WERI-Rb-1 (cell line): Measurements from ENCODE around the gene SNX12.
A peak's percentile ranks its signal among the peaks of the same experiment; 100 is the strongest.

ENCODE experiments used
- DNase-seq: peaks from one replicate; pipeline ENCODE4 v3.0.0-alpha.2; 2020
- H3K27ac ChIP-seq: fragments of 250-450 bp; sonication (Bioruptor Pico); 2 replicates; pipeline ENCODE4 v1.5.1; 2020; ENCODE audit warnings: mild to moderate bottlenecking, moderate library complexity
- H3K27me3 ChIP-seq: fragments of 250-450 bp; sonication (Bioruptor Pico); 2 replicates; pipeline ENCODE4 v1.5.1; 2021; ENCODE audit warnings: mild to moderate bottlenecking, low read depth, moderate library complexity; ENCODE audit not compliant: insufficient read depth, severe bottlenecking
- H3K36me3 ChIP-seq: fragments of 250-450 bp; sonication (Bioruptor Pico); 2 replicates; pipeline ENCODE4 v1.5.1; 2020; ENCODE audit warnings: mild to moderate bottlenecking, moderate library complexity
- H3K4me3 ChIP-seq: 2 replicates; pipeline ENCODE4 v1.5.1; 2011; ENCODE audit warnings: low read depth, mild to moderate bottlenecking, control low read depth, low read length
- H3K9me3 ChIP-seq: fragments of 250-450 bp; sonication (Bioruptor Pico); 2 replicates; pipeline ENCODE4 v1.5.1; 2021; ENCODE audit warnings: mild to moderate bottlenecking, moderate library complexity; ENCODE audit not compliant: severe bottlenecking
- CTCF ChIP-seq: IDR thresholded peaks from 2 replicates; pipeline ENCODE4 v1.5.1; 2011; ENCODE audit warnings: low read depth, mild to moderate bottlenecking, control low read depth, inconsistent platforms, low read length

The SNX12 gene

GRCh38 chrX:71095981-71096759 is 28.0 kb upstream of the SNX12 start:
- DNase-seq: no peak
- Histone ChIP-seq H3K27me3 (peaks cover 35% of the 10 kb centered on the region), H3K36me3 (no peaks in the 10 kb centered on the region), H3K4me3 (peak overlapping the region; percentile 65), H3K27ac (no peak overlapping the region), H3K9me3 (no peaks in the 10 kb centered on the region)
- TF ChIP-seq CTCF: no peak

- no peaks in the 10 kb centered on the region for H3K36me3 ChIP-seq
- H3K4me3 ChIP-seq: peak within 1 kb of the TSS; percentile 65
- no peaks in the 10 kb centered on the region for H3K9me3 ChIP-seq
- TF ChIP-seq CTCF: no peak
- peaks cover 35% of the 10 kb centered on the region for H3K27me3 ChIP-seq
- peak; percentile 91 for DNase-seq
- H3K27ac ChIP-seq: no peak within 1 kb of the TSS
Measured at GRCh38 chrX:71095555-71095980, 27.4 kb upstream of the SNX12 start, which contains the start of gene FOXO4. Gene FOXO4, plus strand, starts transcription at chrX:71095851. Its CDS starts 678 bp downstream, at chrX:71096529.

GRCh38 chrX:71095033-71095432 is 26.9 kb upstream of the SNX12 start:
- Histone ChIP-seq H3K27me3 (peaks cover 35% of the 10 kb centered on the region), H3K4me3 (peak overlapping the region; percentile 65), H3K27ac (no peak overlapping the region), H3K9me3 (no peaks in the 10 kb centered on the region), H3K36me3 (no peaks in the 10 kb centered on the region)
- TF ChIP-seq CTCF: no peak
- DNase-seq: no peak

- no peak for DNase-seq
- peaks cover 16% of the 10 kb centered on the region for H3K27me3 ChIP-seq
- H3K27ac ChIP-seq: no peak overlapping the region
- no peak for TF ChIP-seq CTCF
- H3K36me3 ChIP-seq: no peaks in the 10 kb centered on the region
- H3K4me3 ChIP-seq: no peak overlapping the region
- no peaks in the 10 kb centered on the region for H3K9me3 ChIP-seq
Measured at GRCh38 chrX:71091263-71091662, 23.1 kb upstream of the SNX12 start.

- no peak overlapping the region for H3K4me3 ChIP-seq
- no peak for DNase-seq
- H3K27ac ChIP-seq: no peak overlapping the region
- TF ChIP-seq CTCF: no peak
- H3K9me3 ChIP-seq: no peaks in the 10 kb centered on the region
- H3K27me3 ChIP-seq: peaks cover 5% of the 10 kb centered on the region
- H3K36me3 ChIP-seq: no peaks in the 10 kb centered on the region
Measured at GRCh38 chrX:71085900-71086299, 17.8 kb upstream of the SNX12 start.

- no peak for DNase-seq
- H3K27ac ChIP-seq: no peak overlapping the region
- no peaks in the 10 kb centered on the region for H3K9me3 ChIP-seq
- H3K36me3 ChIP-seq: no peaks in the 10 kb centered on the region
- H3K4me3 ChIP-seq: no peak overlapping the region
- peaks cover 5% of the 10 kb centered on the region for H3K27me3 ChIP-seq
- no peak for TF ChIP-seq CTCF
Measured at GRCh38 chrX:71082822-71083221, 14.7 kb upstream of the SNX12 start.
